Stimulated activated CD4-positive, alpha-beta T cell treated with anti-CD3 and anti-CD28 coated beads, Interleukin-15, amount 100 ng/mL, for 48 hours (primary cell): ENCODE data around the gene ASPG.

Source experiments
- DNase-seq, 2 donors: peaks; one replicate each; pipeline ENCODE4 v3.0.0-alpha.2; 2020; ENCODE audit warnings: low read depth in 2 of 2

ASPG gene

GRCh38 chr14:104085032-104085888, at the start of gene ASPG:
Gene ASPG, plus strand, starts transcription at chr14:104085700. Its CDS starts 71 bp downstream, at chr14:104085771.
- no peak for DNase-seq

- DNase-seq: no peak
Observed at GRCh38 chr14:104036212-104036611, 49.3 kb upstream of the ASPG start.

GRCh38 chr14:104037074-104037473, 48.4 kb upstream of the ASPG start:
- DNase-seq: no peak

- DNase-seq: no peak
Observed at GRCh38 chr14:104037903-104038302, 47.6 kb upstream of the ASPG start.

GRCh38 chr14:104039214-104039613, 46.3 kb upstream of the ASPG start:
- DNase-seq: no peak

GRCh38 chr14:104040539-104040938, 45.0 kb upstream of the ASPG start:
- DNase-seq: no peak

GRCh38 chr14:104041430-104042104, 43.9 kb upstream of the ASPG start:
- no peak for DNase-seq

GRCh38 chr14:104044016-104044415, 41.5 kb upstream of the ASPG start:
- no peak for DNase-seq

- no peak for DNase-seq
Observed at GRCh38 chr14:104047761-104048160, 37.7 kb upstream of the ASPG start.

- DNase-seq: no peak
Observed at GRCh38 chr14:104048758-104049507, 36.6 kb upstream of the ASPG start.

- no peak for DNase-seq
Observed at GRCh38 chr14:104049576-104050240, 35.8 kb upstream of the ASPG start.

- no peak for DNase-seq
Observed at GRCh38 chr14:104051092-104051813, 34.2 kb upstream of the ASPG start.

- DNase-seq: no peak
Observed at GRCh38 chr14:104054222-104054905, 31.1 kb upstream of the ASPG start.

- DNase-seq: no peak
Observed at GRCh38 chr14:104062281-104062680, 23.2 kb upstream of the ASPG start.

GRCh38 chr14:104064003-104064402, 21.5 kb upstream of the ASPG start:
- DNase-seq: no peak

- no peak for DNase-seq
Observed at GRCh38 chr14:104066279-104066678, 19.2 kb upstream of the ASPG start.

- DNase-seq: no peak
Observed at GRCh38 chr14:104066719-104067295, 18.7 kb upstream of the ASPG start.

- DNase-seq: no peak
Observed at GRCh38 chr14:104069541-104069940, 16.0 kb upstream of the ASPG start.

- DNase-seq: no peak
Observed at GRCh38 chr14:104072586-104072985, 12.9 kb upstream of the ASPG start.

- DNase-seq: no peak
Observed at GRCh38 chr14:104073764-104074163, 11.7 kb upstream of the ASPG start.
